Retinal pigment epithelial cell (primary cell): ENCODE results near the gene FGF16.
"Not testable (repeated sequence)": the region's sequence is repeated elsewhere in the genome, so short reads cannot be mapped to it uniquely, and the experiment has no call there.

ENCODE experiments used
- DNase-seq: peaks from one replicate; pipeline ENCODE4 v3.0.0-alpha.2; 2010; ENCODE audit warnings: low read depth
- H3K4me3 ChIP-seq: 2 replicates; pipeline ENCODE4 v1.5.1; 2011; ENCODE audit warnings: mild to moderate bottlenecking, low read length, control low read depth, moderate library complexity
- TF ChIP-seq, protein P1 (sequence below): conservative IDR thresholded peaks from 2 replicates; pipeline ENCODE4 v1.5.1; 2011; ENCODE audit warnings: low read depth, low read length, control low read depth, inconsistent platforms

Gene FGF16

DNA sequence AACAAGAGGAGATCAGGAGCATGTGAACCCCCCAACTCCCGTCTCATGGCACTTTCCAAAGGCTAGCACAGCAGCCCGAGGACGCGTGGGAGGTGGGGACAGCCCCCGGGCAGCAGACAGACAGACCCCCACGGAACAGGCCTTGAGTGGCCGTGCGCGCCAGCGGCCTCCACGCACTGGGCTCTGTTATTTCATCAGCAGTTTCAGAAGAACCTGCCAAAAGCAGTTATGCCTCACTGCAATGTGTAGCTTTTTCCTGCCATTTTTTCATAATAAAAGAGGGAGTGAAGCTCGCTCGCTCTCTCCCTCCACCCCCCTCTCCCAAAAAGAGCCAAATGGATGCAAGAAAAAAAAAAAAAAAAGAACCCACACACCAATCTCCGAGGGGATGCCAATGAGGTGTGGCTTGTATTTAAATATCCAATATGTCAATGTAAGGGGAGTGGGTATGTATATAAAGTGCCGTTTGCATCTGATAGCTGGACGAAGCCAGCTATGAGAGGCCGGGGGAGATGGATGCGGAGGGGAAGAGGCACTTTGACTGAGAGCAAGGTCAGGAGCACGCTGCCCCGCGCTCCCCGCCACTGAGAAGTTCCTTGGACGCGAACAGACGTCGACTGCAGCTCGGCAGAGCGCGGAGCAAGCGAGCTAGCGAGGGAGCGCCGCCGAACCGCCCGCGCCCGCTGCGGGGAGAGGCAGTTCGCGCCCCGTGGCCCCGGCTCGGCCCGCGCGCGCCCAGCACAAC is at the start of gene FGF16:
Gene FGF16, plus strand, starts transcription at position 482 of the 745 bp plus-strand sequence. CDS start 286 bp downstream, outside the sequence.
- peak within 1 kb of the TSS; percentile 40 for H3K4me3 ChIP-seq
- TF ChIP-seq, protein P1, sequence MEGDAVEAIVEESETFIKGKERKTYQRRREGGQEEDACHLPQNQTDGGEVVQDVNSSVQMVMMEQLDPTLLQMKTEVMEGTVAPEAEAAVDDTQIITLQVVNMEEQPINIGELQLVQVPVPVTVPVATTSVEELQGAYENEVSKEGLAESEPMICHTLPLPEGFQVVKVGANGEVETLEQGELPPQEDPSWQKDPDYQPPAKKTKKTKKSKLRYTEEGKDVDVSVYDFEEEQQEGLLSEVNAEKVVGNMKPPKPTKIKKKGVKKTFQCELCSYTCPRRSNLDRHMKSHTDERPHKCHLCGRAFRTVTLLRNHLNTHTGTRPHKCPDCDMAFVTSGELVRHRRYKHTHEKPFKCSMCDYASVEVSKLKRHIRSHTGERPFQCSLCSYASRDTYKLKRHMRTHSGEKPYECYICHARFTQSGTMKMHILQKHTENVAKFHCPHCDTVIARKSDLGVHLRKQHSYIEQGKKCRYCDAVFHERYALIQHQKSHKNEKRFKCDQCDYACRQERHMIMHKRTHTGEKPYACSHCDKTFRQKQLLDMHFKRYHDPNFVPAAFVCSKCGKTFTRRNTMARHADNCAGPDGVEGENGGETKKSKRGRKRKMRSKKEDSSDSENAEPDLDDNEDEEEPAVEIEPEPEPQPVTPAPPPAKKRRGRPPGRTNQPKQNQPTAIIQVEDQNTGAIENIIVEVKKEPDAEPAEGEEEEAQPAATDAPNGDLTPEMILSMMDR: no peak
- DNase-seq: no peak

DNA sequence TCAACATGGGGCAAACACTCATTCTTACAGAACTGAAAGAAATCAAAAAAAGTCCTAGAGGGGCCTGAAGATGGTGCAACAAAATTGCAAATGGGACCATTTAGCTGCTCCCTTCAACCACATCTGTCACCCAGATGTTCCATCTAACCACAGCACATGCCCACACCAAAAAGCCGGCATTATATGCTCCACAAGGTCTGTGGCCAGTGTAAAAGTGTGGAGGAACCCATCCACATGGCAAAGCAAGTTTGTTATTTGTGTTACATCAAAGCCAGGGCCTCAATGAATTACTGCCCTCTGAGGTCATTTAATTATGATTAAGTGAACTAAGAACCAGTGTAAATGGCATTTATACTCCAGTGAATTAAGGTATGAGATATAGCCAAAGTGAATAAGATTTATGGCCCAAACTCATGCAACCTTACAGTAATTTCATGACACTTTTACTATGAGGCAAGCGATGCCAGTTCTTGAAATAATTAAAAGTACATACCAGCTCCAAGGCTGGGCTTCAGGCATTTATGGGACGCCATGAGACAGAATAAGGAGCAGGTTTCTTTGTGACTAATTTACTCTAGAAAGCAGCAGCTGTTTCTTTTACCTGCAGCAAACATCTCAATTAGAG is 48.7 kb upstream of the FGF16 start:
- TF ChIP-seq, protein P1: no peak
- no peak overlapping the region for H3K4me3 ChIP-seq
- no peak for DNase-seq

DNA sequence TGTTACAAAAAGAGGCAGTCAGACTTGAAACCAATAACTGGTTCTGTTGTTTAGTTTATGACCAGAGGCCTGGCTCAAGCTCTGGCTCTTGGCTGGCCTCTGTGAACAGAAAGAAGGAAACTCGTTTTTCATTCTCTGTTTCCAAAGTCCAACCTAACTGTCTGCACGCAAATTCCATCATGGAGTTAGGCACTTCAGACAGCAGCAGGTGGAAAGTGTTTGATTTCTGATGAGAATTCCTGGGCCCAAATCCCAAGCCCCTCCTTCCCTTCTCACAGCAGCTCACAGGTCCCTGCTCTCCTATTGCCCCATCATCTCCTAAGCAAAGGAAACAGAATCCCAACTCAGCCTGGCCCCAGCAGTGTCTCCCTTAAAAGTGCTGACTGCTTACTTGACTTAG is 42.8 kb upstream of the FGF16 start:
- no peak for DNase-seq
- TF ChIP-seq, protein P1: no peak
- H3K4me3 ChIP-seq: no peak overlapping the region

DNA sequence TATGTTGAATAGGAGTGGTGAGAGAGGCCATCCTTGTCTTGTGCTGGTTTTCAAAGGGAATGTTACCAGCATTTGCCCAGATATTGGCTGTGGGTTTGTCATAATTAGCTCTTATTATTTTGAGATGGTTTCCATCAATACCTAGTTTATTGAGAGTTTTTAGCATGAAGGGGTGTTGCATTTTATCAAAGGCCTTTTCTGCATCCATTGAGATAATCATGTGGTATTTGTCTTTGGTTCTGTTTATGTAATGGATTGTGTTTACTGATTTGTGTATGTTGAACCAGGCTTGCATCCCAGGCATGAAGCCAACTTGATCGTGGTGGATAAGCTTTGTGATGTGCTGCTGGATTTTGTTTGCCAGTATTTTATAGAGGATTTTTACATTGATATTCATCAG is 39.4 kb upstream of the FGF16 start:
- not testable (repeated sequence) for DNase-seq, H3K4me3 ChIP-seq

DNA sequence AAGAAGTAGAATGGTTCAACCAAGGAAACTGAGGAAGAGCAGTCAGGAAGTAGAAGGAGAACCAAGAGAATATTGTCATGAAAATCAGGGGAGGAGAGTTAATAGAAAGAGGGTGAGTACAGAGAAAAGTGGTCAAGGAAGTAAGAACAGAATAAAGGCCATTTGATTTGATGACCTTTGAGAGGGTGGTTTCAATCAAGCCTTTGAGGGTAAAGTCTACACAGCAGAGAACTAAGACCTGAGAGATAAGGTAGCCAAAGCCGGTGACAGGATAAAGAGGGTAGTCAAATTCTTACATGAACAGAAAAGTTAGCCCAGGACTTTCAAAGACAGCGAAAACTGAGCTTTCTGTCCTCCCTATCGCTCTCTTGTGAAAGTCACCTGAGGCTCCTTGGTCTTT is 34.6 kb upstream of the FGF16 start:
- H3K4me3 ChIP-seq: no peak overlapping the region
- no peak for DNase-seq
- TF ChIP-seq, protein P1: no peak

DNA sequence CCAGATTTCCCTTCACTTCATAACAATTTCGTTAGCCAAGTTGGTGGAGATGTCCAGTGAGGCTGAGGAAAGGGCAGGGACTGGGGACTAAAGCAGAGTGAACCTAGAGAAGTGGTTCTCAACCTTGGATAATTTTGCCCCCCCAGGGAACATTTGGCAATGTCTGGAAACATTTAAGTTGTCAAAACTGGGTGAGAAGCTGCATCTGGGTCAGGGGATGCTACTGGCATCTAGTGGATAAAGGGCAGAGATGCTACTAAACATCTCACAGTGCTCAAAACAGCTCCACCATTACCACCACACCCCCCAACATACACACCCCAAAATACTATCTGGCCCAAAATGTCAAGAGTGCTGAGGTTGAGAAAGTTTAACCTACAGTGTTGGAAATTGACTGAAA is 32.0 kb upstream of the FGF16 start:
- no peak for DNase-seq
- H3K4me3 ChIP-seq: no peak overlapping the region
- TF ChIP-seq, protein P1: peak; percentile 16

DNA sequence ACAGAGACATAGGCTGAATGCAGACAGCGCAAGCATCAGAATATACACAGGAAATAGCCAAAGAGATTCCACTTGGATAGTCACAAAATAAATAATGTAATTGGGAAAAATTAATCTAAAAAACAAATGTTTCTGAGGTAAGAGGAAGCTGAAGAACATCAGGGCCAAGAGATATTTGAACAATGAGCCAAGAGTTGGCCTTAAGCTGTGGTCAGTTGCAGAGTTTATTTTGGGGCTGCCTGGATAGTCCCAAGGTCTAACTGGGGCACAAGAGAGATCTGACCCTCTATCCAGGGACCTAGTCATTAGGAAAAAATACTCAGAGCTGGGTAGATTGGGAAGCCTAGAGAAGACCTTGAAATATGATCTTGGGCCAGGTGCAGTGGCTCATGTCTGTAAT is 31.3 kb upstream of the FGF16 start:
- DNase-seq: no peak
- no peak overlapping the region for H3K4me3 ChIP-seq
- TF ChIP-seq, protein P1: no peak
